ENCODE data around the gene SLC25A13.

Gene SLC25A13

GRCh38 chr7:96218664-96219243 is 103.1 kb downstream of the SLC25A13 start:
- no peak overlapping the region for H3K4me3 ChIP-seq (ENCODE audit: low read depth, low read length)
- ChIA-PET POLR2A (no interaction called here), CTCF (no interaction called here)
- no peak for TF ChIP-seq CTCF (IDR thresholded peaks at IDR 0.05; ENCODE audit: insufficient read depth, low read length, missing control alignments)
- DNase-seq (ENCODE audit: low read depth, low spot score), result no peak

- TF ChIP-seq CTCF (IDR thresholded peaks at IDR 0.05; ENCODE audit: insufficient read depth, low read length, missing control alignments), result no peak
- POLR2A ChIA-PET, result no interaction called here
These were observed 104.8 kb downstream of the SLC25A13 start for GRCh38 chr7:96217147-96217546.

GRCh38 chr7:96216373-96216772 is 105.5 kb downstream of the SLC25A13 start:
- H3K4me3 ChIP-seq (ENCODE audit: low read depth, low read length), result no peak overlapping the region
- no peak for TF ChIP-seq CTCF (IDR thresholded peaks at IDR 0.05; ENCODE audit: insufficient read depth, low read length, missing control alignments)
- ChIA-PET CTCF (no interaction called here), POLR2A (no interaction called here)
- no peak for DNase-seq (ENCODE audit: low read depth, low spot score)

More at GRCh38 chr7:96217147-96217546, 104.8 kb downstream of the SLC25A13 start:
- DNase-seq (ENCODE audit: low read depth, low spot score), result no peak
- CTCF ChIA-PET, result no interaction called here
- no peak overlapping the region for H3K4me3 ChIP-seq (ENCODE audit: low read depth, low read length)

GRCh38 chr7:96212474-96212873 is 109.4 kb downstream of the SLC25A13 start:
- H3K4me3 ChIP-seq (ENCODE audit: low read depth, low read length), result no peak overlapping the region
- no peak for TF ChIP-seq CTCF (IDR thresholded peaks at IDR 0.05; ENCODE audit: insufficient read depth, low read length, missing control alignments)
- DNase-seq (ENCODE audit: low read depth, low spot score), result no peak
- ChIA-PET CTCF (no interaction called here), POLR2A (no interaction called here)

- POLR2A ChIA-PET, result no interaction called here
- TF ChIP-seq CTCF (IDR thresholded peaks at IDR 0.05; ENCODE audit: insufficient read depth, low read length, missing control alignments), result no peak
- H3K4me3 ChIP-seq (ENCODE audit: low read depth, low read length), result no peak overlapping the region
- no peak for DNase-seq (ENCODE audit: low read depth, low spot score)
- CTCF ChIA-PET, result no interaction called here
These were observed 109.9 kb downstream of the SLC25A13 start for GRCh38 chr7:96211954-96212353.

GRCh38 chr7:96205665-96206064 is 116.2 kb downstream of the SLC25A13 start:
- TF ChIP-seq CTCF (IDR thresholded peaks at IDR 0.05; ENCODE audit: insufficient read depth, low read length, missing control alignments), result no peak
- ChIA-PET POLR2A (no interaction called here), CTCF (no interaction called here)
- no peak for DNase-seq (ENCODE audit: low read depth, low spot score)
- H3K4me3 ChIP-seq (ENCODE audit: low read depth, low read length), result no peak overlapping the region
